ENCODE measurements around the gene ECSIT. TPM values are rescaled to one million over a fixed set of nuclear protein-coding genes. Genes with fewer than 3 reads are reported as not detected.

ECSIT gene
- polyA plus RNA-seq, 1 of the 3 experiments (the other 2 are of a cell fraction) = 43.8 TPM

GRCh38 chr19:11480715-11481533, 48.0 kb downstream of the ECSIT start, which contains the start of gene ELAVL3:
ELAVL3 (minus strand) TSS chr19:11481046; CDS start chr19:11480608, 438 bp downstream.
- TF ChIP-seq SIN3A (IDR thresholded peaks at IDR 0.05; ENCODE audit: borderline replicate concordance, low read depth, low read length) = no peak
- 0 out of 2 replicates have a peak, but pooled peaks have one; percentile 22 for TF ChIP-seq POLR2AphosphoS5 (IDR thresholded peaks at IDR 0.05; ENCODE audit: low read depth, low read length)
- Histone ChIP-seq H3F3A (replicated peaks; ENCODE audit: insufficient read depth) (no peaks in the 10 kb centered on the region), H2AFZ (ENCODE audit: low read depth) (no peak within 1 kb of the TSS), H3K9ac (no peak within 1 kb of the TSS), H3K9me3 (no peaks in the 10 kb centered on the region), H3K4me2 (peak within 1 kb of the TSS; percentile 88), H3K79me2 (ENCODE audit: insufficient read depth) (no peaks in the 10 kb centered on the region), H3K27ac (ENCODE audit: low read depth in 2 of 2, low read length in 1 of 2) (peak within 1 kb of the TSS in 1 of 2 experiments; percentile 75; a peak in 2 of 4 replicates), H4K20me1 (ENCODE audit: insufficient read depth) (no peaks in the 10 kb centered on the region), H3K36me3 (replicated peaks in 1 of 2; ENCODE audit: control insufficient read depth in 1 of 2, insufficient read depth in 2 of 2, low read length in 1 of 2) (no peaks in the 10 kb centered on the region), H3K27me3 (ENCODE audit: insufficient read depth) (peaks cover 25% of the 10 kb centered on the region; the same call in 1 of the 2 replicates), H3K4me1 (ENCODE audit: control insufficient read depth in 1 of 2, insufficient read depth in 2 of 2, low read depth in 1 of 2, low read length in 1 of 2) (peaks cover 0 to 19% of the 10 kb centered on the region in 2 experiments; a peak in 1 of 4 replicates), H3K9me2 (no peaks in the 10 kb centered on the region), H3K4me3 (ENCODE audit: low read depth in 2 of 2, low read length in 1 of 2) (peak within 1 kb of the TSS; percentile 54 to 66; a peak in 3 of 4 replicates)
- ChIA-PET POLR2A (interaction anchor here (0.6 to 2.2 kb wide), 10 partner anchors 25 to 187 kb away, joined by 3 to 15 read pairs (median 7); partner anchors contain the start of genes ECSIT, EPOR, RGL3 and SWSAP1), CTCF (interaction anchor here (1.1 to 3.7 kb wide), 6 partner anchors 15 to 186 kb away, joined by 4 to 57 read pairs (median 18); partner anchors contain the start of genes EPOR and ODAD3)
- DNase-seq = peak; percentile 91
- WGBS (ENCODE audit: low lambda C conversion rate) = 19% methylated on average over 10 of the region's 77 CpGs

GRCh38 chr19:11479898-11480714, 48.8 kb downstream of the ECSIT start:
- Histone ChIP-seq H3K36me3 (replicated peaks in 1 of 2; ENCODE audit: control insufficient read depth in 1 of 2, insufficient read depth in 2 of 2, low read length in 1 of 2) (no peaks in the 10 kb centered on the region), H3K4me2 (peak overlapping the region; percentile 47), H4K20me1 (ENCODE audit: insufficient read depth) (no peaks in the 10 kb centered on the region), H3K27me3 (ENCODE audit: insufficient read depth) (peaks cover 25% of the 10 kb centered on the region; the same call in 1 of the 2 replicates), H3K4me1 (ENCODE audit: control insufficient read depth in 1 of 2, insufficient read depth in 2 of 2, low read depth in 1 of 2, low read length in 1 of 2) (peaks cover 0 to 19% of the 10 kb centered on the region in 2 experiments; a peak in 1 of 4 replicates), H3K27ac (ENCODE audit: low read depth in 2 of 2, low read length in 1 of 2) (peak overlapping the region in 1 of 2 experiments; percentile 75; a peak in 2 of 4 replicates), H3K4me3 (ENCODE audit: low read depth in 2 of 2, low read length in 1 of 2) (peak overlapping the region in 1 of 2 experiments; percentile 54; a peak in 2 of 4 replicates), H3F3A (replicated peaks; ENCODE audit: insufficient read depth) (no peaks in the 10 kb centered on the region), H3K9me3 (no peaks in the 10 kb centered on the region), H3K9ac (no peak overlapping the region), H2AFZ (ENCODE audit: low read depth) (no peak overlapping the region), H3K79me2 (ENCODE audit: insufficient read depth) (no peaks in the 10 kb centered on the region), H3K9me2 (no peaks in the 10 kb centered on the region)
- DNase-seq = peak; percentile 70
- ChIA-PET POLR2A (interaction anchor here (0.6 to 2.1 kb wide), 8 partner anchors 25 to 185 kb away, joined by 3 to 15 read pairs (median 3); partner anchors contain the start of genes RGL3, SWSAP1 and ZNF653), CTCF (interaction anchor here (1.1 to 3.7 kb wide), 4 partner anchors 16 to 186 kb away, joined by 4 to 57 read pairs (median 18); partner anchors contain the start of gene ODAD3)
- 0 out of 2 replicates have a peak, but pooled peaks have one; percentile 53 for TF ChIP-seq EZH2phosphoT487 (IDR thresholded peaks at IDR 0.05; ENCODE audit: borderline replicate concordance, low read depth)
- TF ChIP-seq USF2 (IDR thresholded peaks at IDR 0.05; ENCODE audit: borderline replicate concordance, low read depth, low read length) = no peak
- TF ChIP-seq RCOR1 (IDR thresholded peaks at IDR 0.05; ENCODE audit: low read length) = no peak
- WGBS (ENCODE audit: low lambda C conversion rate) = 7% methylated on average over 9 of the region's 86 CpGs

Measured in SK-N-SH (cell line).